SK-N-SH treated with all-trans-retinoic acid at 6 μM for 48 hours (cell line): ENCODE measurements around the gene NFIX.

Source experiments
- TCF4 ChIP-seq: fragments of 250-450 bp; sonication (Bioruptor Pico); IDR thresholded peaks from 2 replicates; pipeline ENCODE4 v1.8.0; 2021; ENCODE audit warnings: mild to moderate bottlenecking, moderate library complexity, borderline replicate concordance
- ZC3H10 ChIP-seq: fragments of 250-450 bp; sonication (Bioruptor Pico); IDR thresholded peaks from 2 replicates; pipeline ENCODE4 v1.5.1; 2021; ENCODE audit warnings: mild to moderate bottlenecking, moderate library complexity
- TF ChIP-seq, protein P1 (sequence below): fragments of 250-450 bp; sonication (Bioruptor Pico); IDR thresholded peaks from 2 replicates; pipeline ENCODE4 v1.5.0; 2020; ENCODE audit warnings: mild to moderate bottlenecking, moderate library complexity
- TF ChIP-seq, protein P2 (sequence below): fragments of 250-450 bp; sonication (Bioruptor Pico); IDR thresholded peaks from 2 replicates; pipeline ENCODE4 v1.5.1; 2021; ENCODE audit warnings: mild to moderate bottlenecking, moderate library complexity
- TF ChIP-seq, protein P3 (sequence below): fragments of 250-450 bp; sonication (Bioruptor Pico); IDR thresholded peaks from 2 replicates; pipeline ENCODE4 v1.8.0; 2020; ENCODE audit warnings: mild to moderate bottlenecking, moderate library complexity, borderline replicate concordance

DNA sequence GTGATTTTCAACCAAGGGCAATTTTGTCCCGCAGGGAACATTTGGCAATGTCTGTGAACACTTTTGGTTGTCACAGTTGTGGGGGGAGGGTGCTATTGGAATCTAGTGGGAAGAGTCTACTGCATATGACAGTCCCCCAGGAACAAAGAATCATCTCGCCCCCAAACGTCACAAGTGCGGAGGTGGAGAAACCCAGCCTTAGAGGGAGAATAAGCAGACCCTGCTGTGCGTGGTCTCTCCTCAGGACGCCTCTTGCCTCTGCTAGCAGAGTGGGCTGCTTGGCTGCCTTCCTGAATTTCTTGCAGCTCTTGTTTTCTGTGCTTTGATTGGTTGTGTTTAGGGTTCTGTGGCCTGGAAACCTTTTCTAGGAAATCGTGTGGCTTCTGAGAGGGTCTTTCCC lies 42.5 kb downstream of the NFIX start:
- TF ChIP-seq, protein P1, sequence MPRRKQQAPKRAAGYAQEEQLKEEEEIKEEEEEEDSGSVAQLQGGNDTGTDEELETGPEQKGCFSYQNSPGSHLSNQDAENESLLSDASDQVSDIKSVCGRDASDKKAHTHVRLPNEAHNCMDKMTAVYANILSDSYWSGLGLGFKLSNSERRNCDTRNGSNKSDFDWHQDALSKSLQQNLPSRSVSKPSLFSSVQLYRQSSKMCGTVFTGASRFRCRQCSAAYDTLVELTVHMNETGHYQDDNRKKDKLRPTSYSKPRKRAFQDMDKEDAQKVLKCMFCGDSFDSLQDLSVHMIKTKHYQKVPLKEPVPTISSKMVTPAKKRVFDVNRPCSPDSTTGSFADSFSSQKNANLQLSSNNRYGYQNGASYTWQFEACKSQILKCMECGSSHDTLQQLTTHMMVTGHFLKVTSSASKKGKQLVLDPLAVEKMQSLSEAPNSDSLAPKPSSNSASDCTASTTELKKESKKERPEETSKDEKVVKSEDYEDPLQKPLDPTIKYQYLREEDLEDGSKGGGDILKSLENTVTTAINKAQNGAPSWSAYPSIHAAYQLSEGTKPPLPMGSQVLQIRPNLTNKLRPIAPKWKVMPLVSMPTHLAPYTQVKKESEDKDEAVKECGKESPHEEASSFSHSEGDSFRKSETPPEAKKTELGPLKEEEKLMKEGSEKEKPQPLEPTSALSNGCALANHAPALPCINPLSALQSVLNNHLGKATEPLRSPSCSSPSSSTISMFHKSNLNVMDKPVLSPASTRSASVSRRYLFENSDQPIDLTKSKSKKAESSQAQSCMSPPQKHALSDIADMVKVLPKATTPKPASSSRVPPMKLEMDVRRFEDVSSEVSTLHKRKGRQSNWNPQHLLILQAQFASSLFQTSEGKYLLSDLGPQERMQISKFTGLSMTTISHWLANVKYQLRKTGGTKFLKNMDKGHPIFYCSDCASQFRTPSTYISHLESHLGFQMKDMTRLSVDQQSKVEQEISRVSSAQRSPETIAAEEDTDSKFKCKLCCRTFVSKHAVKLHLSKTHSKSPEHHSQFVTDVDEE (CRISPR knock-in tag), result no peak
- no peak for TF ChIP-seq TCF4 (CRISPR knock-in tag)
- TF ChIP-seq, protein P2, sequence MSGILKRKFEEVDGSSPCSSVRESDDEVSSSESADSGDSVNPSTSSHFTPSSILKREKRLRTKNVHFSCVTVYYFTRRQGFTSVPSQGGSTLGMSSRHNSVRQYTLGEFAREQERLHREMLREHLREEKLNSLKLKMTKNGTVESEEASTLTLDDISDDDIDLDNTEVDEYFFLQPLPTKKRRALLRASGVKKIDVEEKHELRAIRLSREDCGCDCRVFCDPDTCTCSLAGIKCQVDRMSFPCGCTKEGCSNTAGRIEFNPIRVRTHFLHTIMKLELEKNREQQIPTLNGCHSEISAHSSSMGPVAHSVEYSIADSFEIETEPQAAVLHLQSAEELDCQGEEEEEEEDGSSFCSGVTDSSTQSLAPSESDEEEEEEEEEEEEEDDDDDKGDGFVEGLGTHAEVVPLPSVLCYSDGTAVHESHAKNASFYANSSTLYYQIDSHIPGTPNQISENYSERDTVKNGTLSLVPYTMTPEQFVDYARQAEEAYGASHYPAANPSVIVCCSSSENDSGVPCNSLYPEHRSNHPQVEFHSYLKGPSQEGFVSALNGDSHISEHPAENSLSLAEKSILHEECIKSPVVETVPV (CRISPR knock-in tag), result no peak
- no peak for TF ChIP-seq ZC3H10 (CRISPR knock-in tag)
- TF ChIP-seq, protein P3, sequence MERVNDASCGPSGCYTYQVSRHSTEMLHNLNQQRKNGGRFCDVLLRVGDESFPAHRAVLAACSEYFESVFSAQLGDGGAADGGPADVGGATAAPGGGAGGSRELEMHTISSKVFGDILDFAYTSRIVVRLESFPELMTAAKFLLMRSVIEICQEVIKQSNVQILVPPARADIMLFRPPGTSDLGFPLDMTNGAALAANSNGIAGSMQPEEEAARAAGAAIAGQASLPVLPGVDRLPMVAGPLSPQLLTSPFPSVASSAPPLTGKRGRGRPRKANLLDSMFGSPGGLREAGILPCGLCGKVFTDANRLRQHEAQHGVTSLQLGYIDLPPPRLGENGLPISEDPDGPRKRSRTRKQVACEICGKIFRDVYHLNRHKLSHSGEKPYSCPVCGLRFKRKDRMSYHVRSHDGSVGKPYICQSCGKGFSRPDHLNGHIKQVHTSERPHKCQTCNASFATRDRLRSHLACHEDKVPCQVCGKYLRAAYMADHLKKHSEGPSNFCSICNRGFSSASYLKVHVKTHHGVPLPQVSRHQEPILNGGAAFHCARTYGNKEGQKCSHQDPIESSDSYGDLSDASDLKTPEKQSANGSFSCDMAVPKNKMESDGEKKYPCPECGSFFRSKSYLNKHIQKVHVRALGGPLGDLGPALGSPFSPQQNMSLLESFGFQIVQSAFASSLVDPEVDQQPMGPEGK, result no peak
